ENCODE results near the gene HLA-DMA.
"Not testable (repeated sequence)": the region's sequence is repeated elsewhere in the genome, so short reads cannot be mapped to it uniquely, and the experiment has no call there.

Gene HLA-DMA

GRCh38 chr6:32954267-32954666 lies 1.4 kb upstream of the HLA-DMA start:
- no peak for DNase-seq

- DNase-seq: no peak
These were observed 878 bp upstream of the HLA-DMA start for GRCh38 chr6:32953775-32954174.

GRCh38 chr6:32950449-32950848 lies 2.4 kb downstream of the HLA-DMA start:
- DNase-seq: no peak

GRCh38 chr6:32950010-32950409 lies 2.9 kb downstream of the HLA-DMA start:
- no peak for DNase-seq

GRCh38 chr6:32949113-32949512 lies 3.8 kb downstream of the HLA-DMA start:
- DNase-seq: no peak

GRCh38 chr6:32947552-32948465 lies 5.1 kb downstream of the HLA-DMA start:
- no peak for DNase-seq

GRCh38 chr6:32946893-32947292 lies 6.0 kb downstream of the HLA-DMA start:
- DNase-seq: no peak

- DNase-seq: no peak
These were observed 6.9 kb downstream of the HLA-DMA start for GRCh38 chr6:32945953-32946352.

GRCh38 chr6:32945108-32945760 lies 7.7 kb downstream of the HLA-DMA start:
- DNase-seq: peak; percentile 44

GRCh38 chr6:32943864-32944649 lies 8.8 kb downstream of the HLA-DMA start:
- no peak for DNase-seq

GRCh38 chr6:32942555-32943123 lies 10.3 kb downstream of the HLA-DMA start:
- DNase-seq: not testable (repeated sequence)

- DNase-seq: no peak
These were observed 11.6 kb downstream of the HLA-DMA start for GRCh38 chr6:32941214-32941768.

GRCh38 chr6:32940656-32941213 lies 12.2 kb downstream of the HLA-DMA start, which contains the start of gene HLA-DMB:
HLA-DMB (minus strand) TSS chr6:32941028; CDS start chr6:32940807, 221 bp downstream.
- DNase-seq: peak; percentile 49

GRCh38 chr6:32938494-32938893 lies 14.4 kb downstream of the HLA-DMA start:
- DNase-seq: no peak

GRCh38 chr6:32937230-32937633 lies 15.7 kb downstream of the HLA-DMA start:
- no peak for DNase-seq

GRCh38 chr6:32936239-32937152 lies 16.4 kb downstream of the HLA-DMA start:
- no peak for DNase-seq

GRCh38 chr6:32935551-32936238 lies 17.2 kb downstream of the HLA-DMA start:
- DNase-seq: no peak

GRCh38 chr6:32933661-32934085 lies 19.2 kb downstream of the HLA-DMA start:
- DNase-seq: peak; percentile 60

- DNase-seq: peak; percentile 43
These were observed 20.6 kb downstream of the HLA-DMA start for GRCh38 chr6:32932132-32932868.

- no peak for DNase-seq
These were observed 21.7 kb downstream of the HLA-DMA start for GRCh38 chr6:32931211-32931610.

Data from HCEC 1CT (cell line).